H1 (cell line): ENCODE data around the gene UBE2V1. TPM values are rescaled to one million over a fixed set of nuclear protein-coding genes. Genes with fewer than 3 reads are reported as not detected.

Experiments
- CTCF ChIA-PET: fragments of 300-600 bp; sonication (Branson Sonifier 250); formaldehyde crosslinking; loops from one replicate; lab custom pipeline; 2021; ENCODE audit not compliant: partially characterized antibody; lab: Charles Lee
- POLR2A ChIA-PET: fragments of 300-600 bp; sonication (Branson Sonifier 250); formaldehyde crosslinking; loops from one replicate; lab custom pipeline; 2021; ENCODE audit warnings: inconsistent platforms; ENCODE audit not compliant: partially characterized antibody; lab: Charles Lee
- DNase-seq, 2 experiments: peaks; one replicate each; pipeline versions ENCODE4 v3.0.0 to v3.0.0-alpha.2; 2010 to 2022; ENCODE audit warnings: low spot score in 2 of 2, low read depth in 1 of 2, mixed read lengths in 1 of 2
- FAIRE-seq: peaks from 2 replicates; lab custom pipeline; 2011; peaks lifted over from hg19 to GRCh38; lab: Jason Lieb, UNC
- H2AFZ ChIP-seq: 2 replicates; pipeline ENCODE4 v1.8.1; 2012; ENCODE audit warnings: low read length, inconsistent platforms
- H2AK5ac ChIP-seq: 2 replicates; pipeline ENCODE4 v1.6.1; 2013; ENCODE audit warnings: low read depth, low read length
- H2BK120ac ChIP-seq: replicated peaks from 2 replicates; pipeline ENCODE3; 2013; ENCODE audit warnings: low read depth, low read length, inconsistent platforms
- H2BK12ac ChIP-seq: 2 replicates; pipeline ENCODE4 v1.6.1; 2013; ENCODE audit warnings: low read depth, low read length
- H2BK15ac ChIP-seq: 2 replicates; pipeline ENCODE4 v1.6.1; 2013; ENCODE audit warnings: low read length
- H2BK20ac ChIP-seq: 2 replicates; pipeline ENCODE4 v1.6.1; 2013; ENCODE audit warnings: low read length
- H2BK5ac ChIP-seq: 2 replicates; pipeline ENCODE4 v1.6.1; 2013; ENCODE audit warnings: low read depth, low read length
- H3K14ac ChIP-seq: 2 replicates; pipeline ENCODE4 v1.6.1; 2013; ENCODE audit warnings: inconsistent platforms; ENCODE audit not compliant: insufficient read length
- H3K18ac ChIP-seq: 2 replicates; pipeline ENCODE4 v1.6.1; 2013; ENCODE audit warnings: low read length; ENCODE audit errors: extremely low read depth
- H3K23ac ChIP-seq: 2 replicates; pipeline ENCODE4 v1.6.1; 2013; ENCODE audit warnings: inconsistent platforms; ENCODE audit not compliant: insufficient read length
- H3K23me2 ChIP-seq: 2 replicates; pipeline ENCODE4 v1.6.1; 2013; ENCODE audit warnings: low read depth, low read length
- H3K27ac ChIP-seq: 2 replicates; pipeline ENCODE4 v1.6.1; 2011; ENCODE audit warnings: low read depth, low read length, inconsistent platforms
- H3K27me3 ChIP-seq, 4 experiments: replicated peaks in 1 of 4; 1 replicate in 1 of 4; 2 replicates in 3 of 4; pipeline versions ENCODE4 v1.6.1 to v1.8.1; 2011 to 2013; ENCODE audit warnings: low read length in 3 of 4, mild to moderate bottlenecking in 3 of 4, inconsistent platforms in 2 of 4, mixed read lengths in 2 of 4, moderate library complexity in 1 of 4; ENCODE audit not compliant: control insufficient read depth in 3 of 4, insufficient read depth in 3 of 4; ENCODE audit errors: extremely low read depth in 1 of 4
- H3K36me3 ChIP-seq, 4 experiments: 2 replicates each; pipeline versions ENCODE4 v1.6.1 to v1.8.1; 2011 to 2013; ENCODE audit warnings: mild to moderate bottlenecking in 4 of 4, low read length in 3 of 4, moderate library complexity in 2 of 4, control low read depth in 1 of 4, inconsistent platforms in 1 of 4; ENCODE audit not compliant: insufficient read depth in 4 of 4, control insufficient read depth in 2 of 4
- H3K4ac ChIP-seq: replicated peaks from 2 replicates; pipeline ENCODE3; 2013; ENCODE audit warnings: low read length, low read depth, mixed read lengths, inconsistent platforms; ENCODE audit not compliant: insufficient read length
- H3K4me1 ChIP-seq, 4 experiments: replicated peaks in 1 of 4; 1 replicate in 1 of 4; 2 replicates in 3 of 4; pipeline versions ENCODE4 v1.6.1 to v1.8.1; 2011 to 2013; ENCODE audit warnings: low read length in 3 of 4, inconsistent platforms in 2 of 4, mixed read lengths in 1 of 4; ENCODE audit not compliant: insufficient read depth in 4 of 4, control insufficient read depth in 3 of 4
- H3K4me2 ChIP-seq, 2 experiments: 2 replicates each; pipeline versions ENCODE4 v1.6.1 to v1.8.1; 2011 to 2013; ENCODE audit warnings: low read depth in 2 of 2, low read length in 2 of 2, control low read depth in 1 of 2, inconsistent platforms in 1 of 2, mild to moderate bottlenecking in 1 of 2; ENCODE audit not compliant: insufficient read depth in 1 of 2
- H3K4me3 ChIP-seq, 4 experiments: fragments of 200-600, 300-600 bp in 1 of 4; sonication (generic), shearing (Covaris generic), sonication (Bioruptor Twin) in 1 of 4; 2 replicates each; pipeline versions ENCODE4 v1.5.1 to v1.8.1; 2011 to 2016; ENCODE audit warnings: low read length in 4 of 4, low read depth in 3 of 4, control low read depth in 2 of 4, inconsistent platforms in 2 of 4, mild to moderate bottlenecking in 2 of 4, mixed read lengths in 1 of 4, moderate library complexity in 1 of 4; ENCODE audit not compliant: insufficient read depth in 2 of 4; ENCODE audit errors: extremely low read depth in 1 of 4
- H3K56ac ChIP-seq: replicated peaks from 2 replicates; pipeline ENCODE3; 2013; ENCODE audit warnings: low read depth, mild to moderate bottlenecking, mixed read lengths, low read length, inconsistent platforms; ENCODE audit not compliant: insufficient read length
- H3K79me1 ChIP-seq: 2 replicates; pipeline ENCODE4 v1.6.1; 2013; ENCODE audit warnings: low read depth, low read length, control low read depth
- H3K79me2 ChIP-seq, 2 experiments: 2 replicates each; pipeline versions ENCODE4 v1.6.1 to v1.8.1; 2012 to 2013; ENCODE audit warnings: low read length in 2 of 2, mild to moderate bottlenecking in 2 of 2, inconsistent platforms in 1 of 2; ENCODE audit not compliant: insufficient read depth in 2 of 2, control insufficient read depth in 1 of 2
- H3K9ac ChIP-seq, 4 experiments: replicated peaks in 1 of 4; 1 replicate in 1 of 4; 2 replicates in 3 of 4; pipeline versions ENCODE4 v1.6.1 to v1.8.1; 2011 to 2013; ENCODE audit warnings: low read depth in 3 of 4, low read length in 3 of 4, control low read depth in 2 of 4, mild to moderate bottlenecking in 2 of 4, moderate library complexity in 2 of 4, inconsistent platforms in 1 of 4; ENCODE audit errors: extremely low read depth in 1 of 4
- H3K9me3 ChIP-seq, 2 experiments: 2 replicates each; pipeline versions ENCODE4 v1.6.1 to v1.8.1; 2012 to 2013; ENCODE audit warnings: mild to moderate bottlenecking in 2 of 2, moderate library complexity in 2 of 2, control low read depth in 1 of 2, inconsistent platforms in 1 of 2, low read depth in 1 of 2, low read length in 1 of 2, mixed read lengths in 1 of 2; ENCODE audit not compliant: insufficient read depth in 2 of 2
- H4K20me1 ChIP-seq, 2 experiments: replicated peaks in 1 of 2; 2 replicates each; pipeline versions ENCODE3 to v1.8.1; 2011 to 2013; ENCODE audit warnings: inconsistent platforms in 2 of 2, low read length in 2 of 2, mild to moderate bottlenecking in 1 of 2; ENCODE audit not compliant: insufficient read depth in 2 of 2, control insufficient read depth in 1 of 2
- H4K5ac ChIP-seq: 2 replicates; pipeline ENCODE4 v1.6.1; 2013; ENCODE audit warnings: low read length, low read depth, mixed read lengths, inconsistent platforms; ENCODE audit not compliant: insufficient read length
- H4K8ac ChIP-seq: 2 replicates; pipeline ENCODE4 v1.8.0; 2013; ENCODE audit warnings: mild to moderate bottlenecking, moderate library complexity, low read length, inconsistent platforms; ENCODE audit not compliant: insufficient read depth; ENCODE audit errors: extremely low read depth
- H4K91ac ChIP-seq: replicated peaks from 2 replicates; pipeline ENCODE3; 2013; ENCODE audit warnings: low read length, mixed read lengths, inconsistent platforms; ENCODE audit not compliant: insufficient read length
- E2F6 ChIP-seq: IDR thresholded peaks from 2 replicates; pipeline ENCODE4 v1.6.1; 2012; ENCODE audit warnings: inconsistent platforms
- JUND ChIP-seq: IDR thresholded peaks from 2 replicates; pipeline ENCODE4 v1.6.1; 2011; ENCODE audit warnings: mild to moderate bottlenecking, improper control_type of control experiment, low read length
- MAFK ChIP-seq: IDR thresholded peaks from 2 replicates; pipeline ENCODE4 v1.6.1; 2012; ENCODE audit warnings: low read depth, mild to moderate bottlenecking, improper control_type of control experiment, low read length
- RNF2 ChIP-seq: fragments of 200-900, 300-1000 bp; sonication (generic); IDR thresholded peaks from 2 replicates; pipeline ENCODE4 v1.7.1; 2016; ENCODE audit warnings: borderline replicate concordance, low read depth, mild to moderate bottlenecking, antibody characterized with exemption, low read length; ENCODE audit not compliant: poor library complexity, severe bottlenecking; ENCODE audit errors: missing control alignments
- ZNF274 ChIP-seq: IDR thresholded peaks from 2 replicates; pipeline ENCODE4 v1.7.0; 2012; ENCODE audit warnings: low read length, borderline replicate concordance; ENCODE audit errors: extremely low read depth
- WGBS, 2 experiments: shearing (Covaris generic) in 1 of 2; methylation state at CpG; one replicate each; pipeline versions ENCODE4 v1.1.6 to v1.1.7; 2013 to 2015; ENCODE audit warnings: low lambda C conversion rate in 2 of 2, mixed read lengths in 2 of 2, inconsistent platforms in 1 of 2, low coverage in 1 of 2, missing lambda C conversion rate in 1 of 2; ENCODE audit not compliant: insufficient replicate concordance in 2 of 2, insufficient coverage in 1 of 2, insufficient read length in 1 of 2; ENCODE audit errors: extremely low coverage in 1 of 2, missing lambda C conversion rate in 1 of 2; 5-methylcytosine and 5-hydroxymethylcytosine counted together
- polyA plus RNA-seq, 7 experiments: library from polyadenylated mRNA; depleted of rRNA in 3 of 7; stranded (reverse) in 5 of 7; unstranded in 2 of 7; fragments of >200 nt in 5 of 7; fragments of 200-250 nt in 2 of 7; gene quantifications; 1 replicate in 5 of 7; 2 replicates in 1 of 7; 4 replicates in 1 of 7; pipeline versions ENCODE4 v1.2.1 to v1.2.3, GENCODE V29; 2011 to 2013; ENCODE audit warnings: missing spikeins in 2 of 7, mixed read lengths in 2 of 7
- total RNA-seq: library from RNA; stranded (reverse); fragmentation: NEBNext Ultra II Directional; extraction: Animal tissue kit (Norgen Biotek cat#: 25700); gene quantifications from 2 replicates; pipeline ENCODE4 v1.2.1, GENCODE V29; 2021

The UBE2V1 gene
- total and polyA plus RNA-seq, 2 of the 8 experiments (the other 6 are each of a cell fraction or from before 2014, with no cell fraction given), result 141 to 184 TPM

- H3K4me3 ChIP-seq, result no peak overlapping the region
- H4K20me1 ChIP-seq, result peaks cover 7 to 24% of the 10 kb centered on the region in 2 experiments
- H3K23me2 ChIP-seq, result peaks cover 11% of the 10 kb centered on the region; the same call in 1 of the 2 replicates
- H2BK12ac ChIP-seq, result no peak overlapping the region
- no peak overlapping the region for H2AFZ ChIP-seq
- no peak overlapping the region for H3K4ac ChIP-seq
- no peak overlapping the region for H3K9ac ChIP-seq
- peaks cover 0 to 69% of the 10 kb centered on the region in 2 experiments; a peak in 2 of 4 replicates for H3K79me2 ChIP-seq
- no peak overlapping the region for H3K56ac ChIP-seq
- no peak overlapping the region for H2BK15ac ChIP-seq
- H2BK20ac ChIP-seq, result no peak overlapping the region
- H3K9me3 ChIP-seq, result no peaks in the 10 kb centered on the region
- no peak overlapping the region; the same call in 1 of the 2 replicates for H2AK5ac ChIP-seq
- no peak overlapping the region for H3K4me2 ChIP-seq
- peaks cover 0 to 3% (median under 1%) of the 10 kb centered on the region in 4 experiments; a peak in 1 of 7 replicates for H3K27me3 ChIP-seq
- 94% methylated on average over 16 of the region's 16 CpGs; no CpG with 5 or more reads in 1 of the 2 experiments for WGBS, 2 experiments
- H3K36me3 ChIP-seq, result peaks cover 0 to 13% (median 0%) of the 10 kb centered on the region in 4 experiments; a peak in 2 of 8 replicates
- no peak overlapping the region for H3K14ac ChIP-seq
- ChIA-PET POLR2A (interaction anchor here (0.7 to 2.1 kb wide), 5 partner anchors 17 to 103 kb away, joined by 3 to 6 read pairs (median 3); no protein-coding TSS in a partner anchor), CTCF (interaction anchor here (0.6 to 8.5 kb wide), 11 partner anchors 15 to 827 kb away, joined by 3 to 141 read pairs (median 6); no protein-coding TSS in a partner anchor)
- H2BK5ac ChIP-seq, result 0 out of 2 replicates have a peak overlapping the region, but pooled peaks have one; percentile 44
- peaks cover 12 to 36% (median 21%) of the 10 kb centered on the region in 4 experiments for H3K4me1 ChIP-seq
- H4K91ac ChIP-seq, result no peak overlapping the region
- no peak overlapping the region for H2BK120ac ChIP-seq
- no peak overlapping the region for H4K8ac ChIP-seq
- peaks cover 27% of the 10 kb centered on the region for H3K79me1 ChIP-seq
- no peak overlapping the region for H3K27ac ChIP-seq
- DNase-seq (no peak), FAIRE-seq (no peak)
- no peak overlapping the region for H4K5ac ChIP-seq
- no peak overlapping the region for H3K23ac ChIP-seq
- TF ChIP-seq ZNF274 (no peak), E2F6 (no peak), JUND (no peak), RNF2 (no peak), MAFK (no peak)
- no peak overlapping the region for H3K18ac ChIP-seq
Observed at GRCh38 chr20:50149481-50150254, 36.7 kb upstream of the UBE2V1 start.
